Left lobe of liver (tissue), 2 donors: Measurements from ENCODE around the gene PFDN4. TPM values are rescaled to one million over a fixed set of nuclear protein-coding genes. Genes with fewer than 3 reads are reported as not detected.
A peak's percentile ranks its signal among the peaks of the same experiment; 100 is the strongest.

Source experiments
- ATAC-seq: fragments of 200-7000 bp; cut with Tn5 transposase; one replicate; pipeline ENCODE4 v1.9.1; 2020; ENCODE audit warnings: mild to moderate bottlenecking, moderate library complexity
- DNase-seq: peaks from one replicate; pipeline ENCODE4 v3.0.0-alpha.2; 2020; ENCODE audit warnings: low spot score
- total RNA-seq: library from RNA; stranded (reverse); gene quantifications from one replicate; pipeline ENCODE4 v1.2.1, GENCODE V29; 2021
- donor health status: DM: no; HTN: no; CAD: no; lungs with moderate emphysema.
- donor health status: DM: no; HTN: yes; CAD: no.

The PFDN4 gene
- total RNA-seq, 1 donor from 2014 or later = 4.3 TPM

- DNase-seq (no peak), ATAC-seq (no peak)
Measured at GRCh38 chr20:54199283-54199682, 8.6 kb upstream of the PFDN4 start.

GRCh38 chr20:54199721-54200176, 8.1 kb upstream of the PFDN4 start:
- ATAC-seq = peak; percentile 92

GRCh38 chr20:54200487-54201267, 7.2 kb upstream of the PFDN4 start:
- ATAC-seq (no peak), DNase-seq (no peak)

More at GRCh38 chr20:54199721-54200176, 8.1 kb upstream of the PFDN4 start:
- DNase-seq = peak; percentile 68

- no peak for ATAC-seq
- no peak for DNase-seq
Measured at GRCh38 chr20:54201268-54201846, 6.5 kb upstream of the PFDN4 start.

GRCh38 chr20:54203281-54203680, 4.6 kb upstream of the PFDN4 start:
- no peak for ATAC-seq

GRCh38 chr20:54204063-54204462, 3.8 kb upstream of the PFDN4 start:
- ATAC-seq (no peak), DNase-seq (no peak)

More at GRCh38 chr20:54203281-54203680, 4.6 kb upstream of the PFDN4 start:
- no peak for DNase-seq

- no peak for ATAC-seq
Measured at GRCh38 chr20:54204481-54204880, 3.4 kb upstream of the PFDN4 start.

GRCh38 chr20:54205450-54205849, 2.4 kb upstream of the PFDN4 start:
- DNase-seq (no peak), ATAC-seq (no peak)

More at GRCh38 chr20:54204481-54204880, 3.4 kb upstream of the PFDN4 start:
- no peak for DNase-seq

GRCh38 chr20:54207053-54207742, 689 bp upstream of the PFDN4 start:
- ATAC-seq = no peak
- DNase-seq = no peak

- ATAC-seq (peak; percentile 42), DNase-seq (no peak)
Measured at GRCh38 chr20:54208548-54209176, 775 bp downstream of the PFDN4 start.

GRCh38 chr20:54209216-54209813, 1.4 kb downstream of the PFDN4 start:
- DNase-seq (no peak), ATAC-seq (no peak)

GRCh38 chr20:54212226-54212625, 4.3 kb downstream of the PFDN4 start:
- ATAC-seq = no peak
- no peak for DNase-seq

- ATAC-seq (no peak), DNase-seq (no peak)
Measured at GRCh38 chr20:54212871-54213270, 5.0 kb downstream of the PFDN4 start.

GRCh38 chr20:54214566-54214965, 6.7 kb downstream of the PFDN4 start:
- ATAC-seq (no peak), DNase-seq (no peak)

GRCh38 chr20:54215157-54215789, 7.4 kb downstream of the PFDN4 start:
- no peak for DNase-seq

GRCh38 chr20:54217762-54218161, 9.9 kb downstream of the PFDN4 start:
- no peak for DNase-seq
- ATAC-seq = no peak

More at GRCh38 chr20:54215157-54215789, 7.4 kb downstream of the PFDN4 start:
- no peak for ATAC-seq

GRCh38 chr20:54218470-54218869, 10.6 kb downstream of the PFDN4 start:
- DNase-seq = no peak

GRCh38 chr20:54219751-54220426, 12.0 kb downstream of the PFDN4 start:
- no peak for DNase-seq
- ATAC-seq = peak; percentile 54

More at GRCh38 chr20:54218470-54218869, 10.6 kb downstream of the PFDN4 start:
- ATAC-seq = no peak

- DNase-seq (no peak), ATAC-seq (peak; percentile 10)
Measured at GRCh38 chr20:54220722-54221121, 12.8 kb downstream of the PFDN4 start.

GRCh38 chr20:54221353-54221752, 13.5 kb downstream of the PFDN4 start:
- peak; percentile 86 for ATAC-seq

More at GRCh38 chr20:54221353-54221752, 13.5 kb downstream of the PFDN4 start:
- peak; percentile 79 for DNase-seq
